Testis (tissue), 2 donors: Measurements from ENCODE around the gene ZNF740.

Experiments
- POLR2A ChIP-seq: fragments of 450-650 bp; IDR thresholded peaks from one replicate; pipeline ENCODE4 v1.6.1; 2017; ENCODE audit warnings: antibody characterized with exemption, mild to moderate bottlenecking, moderate library complexity
- TF ChIP-seq, protein P1 (sequence below), 3 experiments: fragments of 450-650 bp in 2 of 3; fragments of 200-600 bp in 1 of 3; sonication (generic) in 1 of 3; IDR thresholded peaks; one replicate each; pipeline ENCODE4 v1.5.1; 2016 to 2019; ENCODE audit warnings: antibody characterized with exemption in 3 of 3, mild to moderate bottlenecking in 2 of 3, moderate library complexity in 1 of 3

DNA sequence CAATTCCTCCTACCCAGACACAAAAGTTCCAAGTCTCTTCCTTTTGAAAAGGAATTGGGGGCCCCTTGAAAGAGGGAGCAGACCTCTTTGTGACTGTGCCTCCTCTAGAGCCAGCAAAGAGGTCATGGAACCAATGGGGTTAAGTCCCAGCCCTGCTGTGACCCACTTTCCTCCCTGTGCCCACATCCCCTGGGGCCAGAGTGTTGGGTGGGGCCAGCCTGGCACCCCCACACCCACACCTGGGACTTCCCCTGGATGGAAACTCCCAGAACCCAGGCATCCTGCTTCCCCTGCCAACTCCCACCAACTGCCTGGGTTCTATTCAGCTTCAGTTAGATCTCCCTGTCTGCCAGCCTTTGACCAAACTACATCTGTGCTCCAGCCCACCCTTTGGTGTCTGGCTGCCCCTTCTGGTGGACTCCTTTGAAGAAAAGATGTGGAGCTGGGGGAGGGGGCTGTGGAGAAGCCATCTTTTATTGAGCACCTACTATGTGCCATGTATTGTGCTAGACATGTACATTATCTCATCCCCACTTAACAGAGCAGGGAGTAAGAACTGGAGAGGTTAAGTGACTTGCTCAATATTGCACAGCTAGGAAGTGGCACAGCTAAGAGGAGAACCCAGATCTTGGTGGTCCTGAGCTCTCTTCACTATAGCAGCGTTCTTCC, 56.1 kb downstream of the ZNF740 start:
- TF ChIP-seq, protein P1, sequence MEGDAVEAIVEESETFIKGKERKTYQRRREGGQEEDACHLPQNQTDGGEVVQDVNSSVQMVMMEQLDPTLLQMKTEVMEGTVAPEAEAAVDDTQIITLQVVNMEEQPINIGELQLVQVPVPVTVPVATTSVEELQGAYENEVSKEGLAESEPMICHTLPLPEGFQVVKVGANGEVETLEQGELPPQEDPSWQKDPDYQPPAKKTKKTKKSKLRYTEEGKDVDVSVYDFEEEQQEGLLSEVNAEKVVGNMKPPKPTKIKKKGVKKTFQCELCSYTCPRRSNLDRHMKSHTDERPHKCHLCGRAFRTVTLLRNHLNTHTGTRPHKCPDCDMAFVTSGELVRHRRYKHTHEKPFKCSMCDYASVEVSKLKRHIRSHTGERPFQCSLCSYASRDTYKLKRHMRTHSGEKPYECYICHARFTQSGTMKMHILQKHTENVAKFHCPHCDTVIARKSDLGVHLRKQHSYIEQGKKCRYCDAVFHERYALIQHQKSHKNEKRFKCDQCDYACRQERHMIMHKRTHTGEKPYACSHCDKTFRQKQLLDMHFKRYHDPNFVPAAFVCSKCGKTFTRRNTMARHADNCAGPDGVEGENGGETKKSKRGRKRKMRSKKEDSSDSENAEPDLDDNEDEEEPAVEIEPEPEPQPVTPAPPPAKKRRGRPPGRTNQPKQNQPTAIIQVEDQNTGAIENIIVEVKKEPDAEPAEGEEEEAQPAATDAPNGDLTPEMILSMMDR (IDR thresholded peaks at IDR 0.05), result no peak
- no peak for TF ChIP-seq POLR2A
